NCI-H69 (cell line): Measurements from ENCODE around the gene ERICH4.

Source experiments
- DNase-seq: peaks from one replicate; lab custom pipeline; 2025; lab: John Stamatoyannopoulos, UW

Gene ERICH4

GRCh38 chr19:41414461-41414860, 28.5 kb upstream of the ERICH4 start:
- no peak for DNase-seq

- peak; percentile 65 for DNase-seq
These were observed 27.8 kb upstream of the ERICH4 start for GRCh38 chr19:41415154-41415571.

GRCh38 chr19:41416194-41416674, 26.7 kb upstream of the ERICH4 start:
- no peak for DNase-seq

- DNase-seq: no peak
These were observed 22.7 kb upstream of the ERICH4 start for GRCh38 chr19:41420101-41420880.

GRCh38 chr19:41421314-41421713, 21.6 kb upstream of the ERICH4 start:
- DNase-seq: peak; percentile 73

GRCh38 chr19:41421973-41422372, 21.0 kb upstream of the ERICH4 start:
- no peak for DNase-seq

- no peak for DNase-seq
These were observed 20.5 kb upstream of the ERICH4 start for GRCh38 chr19:41422456-41422855.

GRCh38 chr19:41422955-41423354, 20.0 kb upstream of the ERICH4 start:
- no peak for DNase-seq

- no peak for DNase-seq
These were observed 18.4 kb upstream of the ERICH4 start for GRCh38 chr19:41424335-41425173.

- DNase-seq: no peak
These were observed 17.5 kb upstream of the ERICH4 start for GRCh38 chr19:41425174-41426115.

GRCh38 chr19:41426116-41426841, 16.7 kb upstream of the ERICH4 start:
- DNase-seq: no peak

GRCh38 chr19:41426952-41427646, 15.9 kb upstream of the ERICH4 start, which contains the start of gene B3GNT8:
B3GNT8 (minus strand) TSS chr19:41427374; CDS start chr19:41426778, 596 bp downstream.
- peak; percentile 86 for DNase-seq

GRCh38 chr19:41427647-41428480, 15.1 kb upstream of the ERICH4 start:
- peak; percentile 62 for DNase-seq

- DNase-seq: no peak
These were observed 14.5 kb upstream of the ERICH4 start for GRCh38 chr19:41428481-41428859.

GRCh38 chr19:41430922-41431321, 12.0 kb upstream of the ERICH4 start:
- no peak for DNase-seq

- DNase-seq: peak; percentile 22
These were observed 11.2 kb upstream of the ERICH4 start for GRCh38 chr19:41431426-41432386.

GRCh38 chr19:41433171-41433570, 9.8 kb upstream of the ERICH4 start:
- no peak for DNase-seq

GRCh38 chr19:41434450-41434849, 8.5 kb upstream of the ERICH4 start:
- no peak for DNase-seq
